AG09319 (cell line): ENCODE data around the gene TAOK2.
"Not testable (repeated sequence)": the region's sequence is repeated elsewhere in the genome, so short reads cannot be mapped to it uniquely, and the experiment has no call there.

Experiments used
- DNase-seq: peaks from one replicate; pipeline ENCODE4 v3.0.0-alpha.2; 2010; ENCODE audit warnings: low read depth; ENCODE audit errors: extremely low read depth
- TF ChIP-seq, protein P1 (sequence below): IDR thresholded peaks from 2 replicates; pipeline ENCODE4 v1.5.1; 2011; ENCODE audit warnings: low read depth, mild to moderate bottlenecking, inconsistent platforms, low read length, moderate library complexity

Gene TAOK2

GRCh38 chr16:29973384-29974246, at the start of gene TAOK2:
TSS of gene TAOK2 (plus strand) at chr16:29973868. CDS start at chr16:29977773, 3,905 bp downstream.
- TF ChIP-seq, protein P1, sequence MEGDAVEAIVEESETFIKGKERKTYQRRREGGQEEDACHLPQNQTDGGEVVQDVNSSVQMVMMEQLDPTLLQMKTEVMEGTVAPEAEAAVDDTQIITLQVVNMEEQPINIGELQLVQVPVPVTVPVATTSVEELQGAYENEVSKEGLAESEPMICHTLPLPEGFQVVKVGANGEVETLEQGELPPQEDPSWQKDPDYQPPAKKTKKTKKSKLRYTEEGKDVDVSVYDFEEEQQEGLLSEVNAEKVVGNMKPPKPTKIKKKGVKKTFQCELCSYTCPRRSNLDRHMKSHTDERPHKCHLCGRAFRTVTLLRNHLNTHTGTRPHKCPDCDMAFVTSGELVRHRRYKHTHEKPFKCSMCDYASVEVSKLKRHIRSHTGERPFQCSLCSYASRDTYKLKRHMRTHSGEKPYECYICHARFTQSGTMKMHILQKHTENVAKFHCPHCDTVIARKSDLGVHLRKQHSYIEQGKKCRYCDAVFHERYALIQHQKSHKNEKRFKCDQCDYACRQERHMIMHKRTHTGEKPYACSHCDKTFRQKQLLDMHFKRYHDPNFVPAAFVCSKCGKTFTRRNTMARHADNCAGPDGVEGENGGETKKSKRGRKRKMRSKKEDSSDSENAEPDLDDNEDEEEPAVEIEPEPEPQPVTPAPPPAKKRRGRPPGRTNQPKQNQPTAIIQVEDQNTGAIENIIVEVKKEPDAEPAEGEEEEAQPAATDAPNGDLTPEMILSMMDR: no peak
- peak; percentile 98 for DNase-seq

GRCh38 chr16:29925105-29925756, 48.4 kb upstream of the TAOK2 start:
- TF ChIP-seq, protein P1: no peak
- no peak for DNase-seq

DNA sequence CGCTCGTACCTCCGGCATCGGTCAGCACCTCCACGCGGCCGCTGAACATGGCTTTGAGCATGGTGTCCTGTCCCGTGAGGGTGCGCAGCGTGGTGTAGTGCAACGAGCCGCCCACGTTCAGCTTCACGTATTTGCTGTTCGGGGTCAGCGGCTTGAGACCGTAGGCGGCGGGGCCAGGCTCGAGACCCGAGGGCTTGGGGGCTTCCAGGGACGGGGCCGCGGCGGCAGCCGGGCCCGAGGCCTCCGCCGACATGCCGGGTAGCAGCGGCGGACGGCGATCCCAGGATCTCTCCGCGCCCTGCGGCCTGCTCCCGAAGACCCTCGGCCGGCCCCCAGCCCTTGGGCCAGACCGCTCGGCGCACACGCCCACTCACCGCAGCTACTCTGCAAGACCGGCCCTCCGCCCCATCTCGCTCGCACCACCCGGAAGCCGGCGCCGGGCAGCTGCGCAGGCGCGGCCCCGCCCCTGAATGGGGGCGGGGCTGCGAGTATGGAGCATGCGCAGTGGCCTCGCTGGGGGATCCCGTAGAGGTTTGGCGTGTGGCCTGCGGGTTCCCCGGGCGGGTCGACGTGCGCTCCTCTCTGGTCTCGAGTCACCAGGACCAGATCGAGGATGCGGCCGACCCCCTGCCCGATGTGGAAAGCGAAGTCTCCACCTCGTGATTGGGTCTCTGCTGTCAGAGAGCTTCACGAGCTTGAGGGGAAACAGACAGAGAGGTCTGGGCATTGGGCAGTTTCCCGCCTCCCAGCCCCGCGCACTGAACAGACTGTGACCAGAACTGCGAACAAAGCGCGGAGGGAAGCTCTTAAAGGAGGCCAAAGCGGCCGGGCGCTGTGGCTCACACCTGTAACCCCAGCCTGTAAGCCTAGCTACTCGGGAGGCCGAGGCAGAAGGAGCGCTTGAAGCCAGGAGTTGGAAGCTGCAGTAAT, 47.6 kb upstream of the TAOK2 start, which contains the start of gene KCTD13:
Gene KCTD13, minus strand, starts transcription at position 446 of the 930 bp plus-strand sequence. Its CDS starts 193 bp downstream, at position 253.
- DNase-seq: peak; percentile 44
- TF ChIP-seq, protein P1: no peak

DNA sequence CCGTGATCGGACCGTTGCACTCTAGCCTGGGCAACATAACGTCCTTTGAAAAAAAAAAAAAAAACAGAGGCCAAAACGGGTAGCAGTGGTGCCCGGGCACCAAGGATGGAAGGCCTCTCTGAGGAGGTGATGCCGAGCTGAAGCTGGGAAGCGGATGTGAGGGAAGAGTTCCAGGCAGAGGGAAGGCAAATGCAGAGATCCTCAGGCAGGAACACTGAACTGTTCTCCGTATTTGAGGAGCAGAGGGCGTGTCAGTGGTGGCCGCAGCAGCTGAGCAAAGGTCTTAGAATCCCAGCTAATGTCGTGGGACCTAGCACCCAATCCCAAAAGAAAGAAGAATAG, 47.0 kb upstream of the TAOK2 start:
- TF ChIP-seq, protein P1: no peak
- DNase-seq: no peak

- TF ChIP-seq, protein P1: no peak
- peak; percentile 15 for DNase-seq
Measured at GRCh38 chr16:29927070-29927905, 46.4 kb upstream of the TAOK2 start.

- not testable (repeated sequence) for DNase-seq
Measured at GRCh38 chr16:29931750-29932149, 41.9 kb upstream of the TAOK2 start.

GRCh38 chr16:29940656-29941055, 33.0 kb upstream of the TAOK2 start:
- TF ChIP-seq, protein P1: no peak
- DNase-seq: no peak
